Endothelial cell of umbilical vein (primary cell): ENCODE measurements around the gene ELAC1. TPM values are rescaled to one million over a fixed set of nuclear protein-coding genes. Genes with fewer than 3 reads are reported as not detected.

ENCODE experiments used
- BruUV-seq: library from RNA; stranded (reverse); fragments of 400-500 nt; replicated peaks from 2 replicates; lab custom pipeline; 2021; lab: Mats Ljungman, UMichigan
- CTCF ChIA-PET: fragments of 300-600, 350-600 bp; sonication (Branson Sonifier 250); formaldehyde crosslinking; loops from one replicate; lab custom pipeline; 2021; ENCODE audit warnings: antibody characterized with exemption, inconsistent platforms; lab: Charles Lee
- POLR2A ChIA-PET: fragments of 300-600, 350-600 bp; sonication (Branson Sonifier 250); formaldehyde crosslinking; loops from one replicate; lab custom pipeline; 2021; ENCODE audit warnings: antibody characterized with exemption, inconsistent platforms; lab: Charles Lee
- DNase-seq: peaks from one replicate; pipeline ENCODE4 v3.0.0-alpha.2; 2011; ENCODE audit warnings: low read depth, low spot score
- FAIRE-seq: peaks from 2 replicates; lab custom pipeline; 2011; peaks lifted over from hg19 to GRCh38; lab: Jason Lieb, UNC
- H2AFZ ChIP-seq: 2 replicates; pipeline ENCODE4 v1.6.0; 2012; ENCODE audit warnings: low read depth, low read length, control low read depth, inconsistent platforms
- H3K27ac ChIP-seq: 2 replicates; pipeline ENCODE4 v1.5.1; 2011; ENCODE audit warnings: low read depth, mild to moderate bottlenecking, control low read depth, low read length, moderate library complexity; ENCODE audit not compliant: insufficient read depth
- H3K27me3 ChIP-seq, 2 experiments: 2 replicates each; pipeline versions ENCODE4 v1.6.0 to v1.6.1; 2011; ENCODE audit warnings: low read length in 2 of 2, mixed read lengths in 1 of 2; ENCODE audit not compliant: control insufficient read depth in 2 of 2, insufficient read depth in 2 of 2
- H3K36me3 ChIP-seq, 2 experiments: 2 replicates in 1 of 2; 3 replicates in 1 of 2; pipeline ENCODE4 v1.5.1; 2011; ENCODE audit warnings: low read length in 2 of 2, mild to moderate bottlenecking in 1 of 2, moderate library complexity in 1 of 2; ENCODE audit not compliant: control insufficient read depth in 2 of 2, insufficient read depth in 2 of 2; ENCODE audit errors: extremely low read depth in 1 of 2
- H3K4me1 ChIP-seq: 3 replicates; pipeline ENCODE4 v1.5.1; 2011; ENCODE audit warnings: mild to moderate bottlenecking, low read length; ENCODE audit not compliant: control insufficient read depth, insufficient read depth; ENCODE audit errors: extremely low read depth
- H3K4me2 ChIP-seq: 2 replicates; pipeline ENCODE4 v1.6.1; 2011; ENCODE audit warnings: low read length, control low read depth, mixed read lengths; ENCODE audit not compliant: insufficient read depth
- H3K4me3 ChIP-seq, 3 experiments: fragments of 200-600 bp in 1 of 3; sonication (generic), shearing (Covaris generic) in 1 of 3; replicated peaks in 1 of 3; 2 replicates each; pipeline ENCODE4 v1.5.1; 2011 to 2016; ENCODE audit warnings: control low read depth in 3 of 3, low read length in 3 of 3, mild to moderate bottlenecking in 2 of 3, inconsistent platforms in 1 of 3, low read depth in 1 of 3, moderate library complexity in 1 of 3; ENCODE audit not compliant: insufficient read depth in 1 of 3
- H3K79me2 ChIP-seq: 2 replicates; pipeline ENCODE4 v1.6.0; 2012; ENCODE audit warnings: low read length, inconsistent platforms; ENCODE audit not compliant: control insufficient read depth, insufficient read depth
- H3K9ac ChIP-seq: replicated peaks from 2 replicates; pipeline ENCODE3; 2011; ENCODE audit warnings: low read length, control low read depth; ENCODE audit not compliant: insufficient read depth; ENCODE audit errors: extremely low read depth
- H3K9me1 ChIP-seq: replicated peaks from 3 replicates; pipeline ENCODE4 v1.6.0; 2011; ENCODE audit warnings: mild to moderate bottlenecking, low read length; ENCODE audit not compliant: control insufficient read depth, insufficient read depth; ENCODE audit errors: extremely low read depth
- H3K9me3 ChIP-seq: replicated peaks from 2 replicates; pipeline ENCODE4 v1.5.1; 2012; ENCODE audit warnings: low read length, inconsistent platforms; ENCODE audit not compliant: control insufficient read depth, insufficient read depth
- H4K20me1 ChIP-seq: replicated peaks from 2 replicates; pipeline ENCODE3; 2011; ENCODE audit warnings: mild to moderate bottlenecking, low read length; ENCODE audit not compliant: control insufficient read depth, insufficient read depth; ENCODE audit errors: extremely low read depth
- EZH2 ChIP-seq: IDR thresholded peaks from 2 replicates; pipeline ENCODE4 v1.6.1; 2012; ENCODE audit warnings: borderline replicate concordance, low read depth, mild to moderate bottlenecking, moderate library complexity, low read length, inconsistent platforms; ENCODE audit not compliant: severe bottlenecking
- FOS ChIP-seq: IDR thresholded peaks from 2 replicates; pipeline ENCODE4 v1.6.1; 2011; ENCODE audit warnings: mild to moderate bottlenecking, low read length, moderate library complexity, borderline replicate concordance; ENCODE audit not compliant: insufficient read depth
- GATA2 ChIP-seq: IDR thresholded peaks from 2 replicates; pipeline ENCODE4 v1.7.0; 2011; ENCODE audit warnings: low read depth, mild to moderate bottlenecking, moderate library complexity, mixed read lengths, low read length; ENCODE audit not compliant: insufficient read length, insufficient read depth
- JUN ChIP-seq: IDR thresholded peaks from 2 replicates; pipeline ENCODE4 v1.6.1; 2011; ENCODE audit warnings: borderline replicate concordance, low read depth; ENCODE audit not compliant: insufficient read length, insufficient read depth
- MYC ChIP-seq: IDR thresholded peaks from one replicate; pipeline ENCODE4 v1.6.1; 2011; ENCODE audit warnings: mild to moderate bottlenecking, low read depth, low read length
- POLR2A ChIP-seq: IDR thresholded peaks from 2 replicates; pipeline ENCODE4 v1.6.1; 2012; ENCODE audit warnings: low read depth, mild to moderate bottlenecking, control low read depth, low read length
- POLR2AphosphoS5 ChIP-seq: IDR thresholded peaks from 2 replicates; pipeline ENCODE4 v1.6.1; 2012; ENCODE audit warnings: low read depth, mild to moderate bottlenecking, control low read depth, low read length, moderate library complexity; ENCODE audit not compliant: insufficient read depth
- dilution Hi-C: fragments of 300-500 bp; cut with MboI; formaldehyde crosslinking; loops from one replicate; pipeline ENCODE4 v1.15.0; 2019; ENCODE audit warnings: low sequenced_read_pairs; ENCODE audit not compliant: extremely low pct_ligation_motif_present
- intact Hi-C: fragments of 100-400 bp; cut with micrococcal nuclease; formaldehyde crosslinking; loops from one replicate; pipeline ENCODE4 v1.10.0; 2022
- polyA plus RNA-seq, 4 experiments: library from polyadenylated mRNA; depleted of rRNA in 3 of 4; stranded (reverse) in 3 of 4; unstranded in 1 of 4; fragments of >200 nt; gene quantifications; 2 replicates each; pipeline versions ENCODE4 v1.2.1 to v1.2.3, GENCODE V29; 2011 to 2012; ENCODE audit warnings: missing spikeins in 1 of 4
- total RNA-seq: library from RNA; stranded (reverse); gene quantifications from 2 replicates; pipeline ENCODE4 v1.2.3, GENCODE V29; 2021
- TF ChIP-seq, protein P1 (sequence below): IDR thresholded peaks from 2 replicates; pipeline ENCODE4 v1.6.1; 2011; ENCODE audit not compliant: insufficient read depth, insufficient read length
- TF ChIP-seq, protein P2 (sequence below), 2 donors: IDR thresholded peaks; 1 replicate in 1 of 2; 2 replicates in 1 of 2; pipeline ENCODE4 v1.5.1; 2011; ENCODE audit warnings: low read length in 2 of 2, mild to moderate bottlenecking in 2 of 2, moderate library complexity in 2 of 2, control low read depth in 1 of 2, inconsistent platforms in 1 of 2, low read depth in 1 of 2; ENCODE audit not compliant: insufficient read depth in 1 of 2; ENCODE audit errors: extremely low read depth in 1 of 2

The ELAC1 gene
- total and polyA plus RNA-seq, 2 donors (not counting 3 experiments of a cell fraction or from before 2014, with no cell fraction given): 3.6 to 7.6 TPM

DNA sequence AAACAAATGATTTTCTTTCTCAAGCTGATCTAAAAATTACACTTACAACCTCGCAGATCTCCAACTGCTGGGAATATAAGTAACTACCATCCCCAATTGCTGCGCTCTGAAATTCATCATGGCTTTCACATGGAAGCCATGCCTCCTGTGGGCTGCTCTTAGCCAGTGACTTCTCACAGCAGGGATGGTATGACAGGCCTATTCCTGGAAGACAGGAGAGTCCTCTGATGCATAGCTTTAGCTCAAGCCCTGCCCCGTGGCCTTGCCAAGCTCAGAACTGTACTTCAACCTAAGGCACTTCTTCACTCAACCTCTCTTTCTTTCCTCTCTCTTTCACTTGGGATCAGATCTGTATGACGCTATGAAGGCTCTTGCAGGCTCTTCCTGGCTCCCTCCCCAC, 12.6 kb upstream of the ELAC1 start:
- no peak overlapping the region for H2AFZ ChIP-seq
- no peaks in the 10 kb centered on the region for H3K79me2 ChIP-seq
- ChIA-PET POLR2A (no interaction called here), CTCF (no interaction called here)
- no peaks in the 10 kb centered on the region for H3K9me1 ChIP-seq
- H4K20me1 ChIP-seq: no peaks in the 10 kb centered on the region
- BruUV-seq: no TSS peak
- H3K36me3 ChIP-seq: no peaks in the 10 kb centered on the region
- intact Hi-C loops (no loop called here), dilution Hi-C loops (no loop called here)
- H3K27ac ChIP-seq: no peak overlapping the region
- FAIRE-seq (no peak), DNase-seq (no peak)
- no peak overlapping the region for H3K4me3 ChIP-seq
- TF ChIP-seq POLR2A (no peak), POLR2AphosphoS5 (no peak), GATA2 (no peak), MYC (no peak), FOS (no peak), EZH2 (no peak), JUN (no peak)
- TF ChIP-seq, protein P1, sequence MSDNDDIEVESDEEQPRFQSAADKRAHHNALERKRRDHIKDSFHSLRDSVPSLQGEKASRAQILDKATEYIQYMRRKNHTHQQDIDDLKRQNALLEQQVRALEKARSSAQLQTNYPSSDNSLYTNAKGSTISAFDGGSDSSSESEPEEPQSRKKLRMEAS: no peak
- TF ChIP-seq, protein P2, sequence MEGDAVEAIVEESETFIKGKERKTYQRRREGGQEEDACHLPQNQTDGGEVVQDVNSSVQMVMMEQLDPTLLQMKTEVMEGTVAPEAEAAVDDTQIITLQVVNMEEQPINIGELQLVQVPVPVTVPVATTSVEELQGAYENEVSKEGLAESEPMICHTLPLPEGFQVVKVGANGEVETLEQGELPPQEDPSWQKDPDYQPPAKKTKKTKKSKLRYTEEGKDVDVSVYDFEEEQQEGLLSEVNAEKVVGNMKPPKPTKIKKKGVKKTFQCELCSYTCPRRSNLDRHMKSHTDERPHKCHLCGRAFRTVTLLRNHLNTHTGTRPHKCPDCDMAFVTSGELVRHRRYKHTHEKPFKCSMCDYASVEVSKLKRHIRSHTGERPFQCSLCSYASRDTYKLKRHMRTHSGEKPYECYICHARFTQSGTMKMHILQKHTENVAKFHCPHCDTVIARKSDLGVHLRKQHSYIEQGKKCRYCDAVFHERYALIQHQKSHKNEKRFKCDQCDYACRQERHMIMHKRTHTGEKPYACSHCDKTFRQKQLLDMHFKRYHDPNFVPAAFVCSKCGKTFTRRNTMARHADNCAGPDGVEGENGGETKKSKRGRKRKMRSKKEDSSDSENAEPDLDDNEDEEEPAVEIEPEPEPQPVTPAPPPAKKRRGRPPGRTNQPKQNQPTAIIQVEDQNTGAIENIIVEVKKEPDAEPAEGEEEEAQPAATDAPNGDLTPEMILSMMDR (IDR thresholded peaks at IDR 0.05; ENCODE audit: extremely low read depth in 1 of 2, insufficient read depth in 1 of 2, low read depth in 1 of 2, low read length in 2 of 2): no peak
- H3K9ac ChIP-seq: no peak overlapping the region
- no peaks in the 10 kb centered on the region for H3K4me1 ChIP-seq
- no peaks in the 10 kb centered on the region for H3K9me3 ChIP-seq
- no peak overlapping the region for H3K4me2 ChIP-seq
- peaks cover 0 to 5% of the 10 kb centered on the region in 2 experiments for H3K27me3 ChIP-seq
